NCI-H524 treated with DMSO at 0.1 percent for 48 hours (cell line): ENCODE measurements around the gene NUDT3.
A peak's percentile ranks its signal among the peaks of the same experiment; 100 is the strongest.
"Not testable (repeated sequence)": the region's sequence is repeated elsewhere in the genome, so short reads cannot be mapped to it uniquely, and the experiment has no call there.

Source experiments
- DNase-seq: peaks from one replicate; lab custom pipeline; 2025; lab: John Stamatoyannopoulos, UW

NUDT3 gene

DNA sequence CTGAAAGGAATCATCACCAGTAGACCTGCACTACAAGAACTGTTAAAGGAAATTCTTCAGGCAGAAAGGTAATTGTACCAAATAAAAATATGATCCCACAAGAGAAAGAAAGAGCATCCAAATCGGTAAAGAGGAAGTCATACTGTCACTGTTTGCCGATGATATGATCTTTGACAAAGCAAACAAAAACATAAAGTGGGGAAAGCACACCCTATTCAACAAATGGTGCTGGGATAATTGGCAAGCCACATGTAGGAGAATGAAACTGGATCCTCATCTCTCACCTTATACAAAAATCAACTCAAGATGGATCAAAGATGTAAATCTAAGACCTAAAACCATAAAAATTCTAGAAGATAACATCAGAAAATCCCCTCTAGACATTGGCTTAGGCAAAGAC lies 140.1 kb downstream of the NUDT3 start:
- not testable (repeated sequence) for DNase-seq

DNA sequence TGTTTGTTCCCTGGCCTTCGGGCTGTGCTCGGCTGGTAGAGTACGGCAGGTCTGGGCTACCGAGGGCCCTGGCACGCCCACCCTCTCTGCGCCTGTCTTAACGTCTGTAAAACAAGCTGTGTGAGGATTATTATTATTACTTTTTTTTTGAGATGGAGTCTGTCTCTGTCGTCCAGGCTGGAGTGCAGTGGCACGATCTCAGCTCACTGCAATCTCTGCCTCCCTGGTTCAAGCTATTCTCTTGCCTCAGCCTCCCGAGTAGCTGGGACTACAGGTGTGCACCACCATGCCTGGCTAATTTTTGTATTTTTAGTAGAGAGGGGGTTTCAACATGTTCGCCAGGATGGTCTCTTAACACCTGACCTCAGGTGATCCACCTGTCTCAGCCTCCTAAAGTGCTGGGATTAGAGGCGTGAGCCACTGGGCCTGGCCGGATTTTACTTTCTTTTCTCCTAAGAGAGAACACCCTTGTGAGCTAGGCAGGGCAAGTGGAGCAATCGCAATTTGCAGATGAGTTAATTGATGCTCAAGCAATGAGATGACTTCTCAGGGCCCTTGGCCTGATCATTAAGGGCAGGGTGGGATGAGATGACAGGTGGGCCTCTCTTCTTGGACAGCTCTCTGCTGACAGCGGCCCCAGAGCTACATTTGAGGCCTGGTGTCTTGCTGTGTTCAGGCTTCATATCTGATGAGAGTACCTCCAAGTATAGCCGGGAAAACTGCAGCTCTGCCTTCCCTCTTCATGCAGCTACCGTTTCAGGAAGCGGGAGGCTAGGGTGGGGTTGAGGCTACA lies 142.8 kb downstream of the NUDT3 start:
- no peak for DNase-seq

DNA sequence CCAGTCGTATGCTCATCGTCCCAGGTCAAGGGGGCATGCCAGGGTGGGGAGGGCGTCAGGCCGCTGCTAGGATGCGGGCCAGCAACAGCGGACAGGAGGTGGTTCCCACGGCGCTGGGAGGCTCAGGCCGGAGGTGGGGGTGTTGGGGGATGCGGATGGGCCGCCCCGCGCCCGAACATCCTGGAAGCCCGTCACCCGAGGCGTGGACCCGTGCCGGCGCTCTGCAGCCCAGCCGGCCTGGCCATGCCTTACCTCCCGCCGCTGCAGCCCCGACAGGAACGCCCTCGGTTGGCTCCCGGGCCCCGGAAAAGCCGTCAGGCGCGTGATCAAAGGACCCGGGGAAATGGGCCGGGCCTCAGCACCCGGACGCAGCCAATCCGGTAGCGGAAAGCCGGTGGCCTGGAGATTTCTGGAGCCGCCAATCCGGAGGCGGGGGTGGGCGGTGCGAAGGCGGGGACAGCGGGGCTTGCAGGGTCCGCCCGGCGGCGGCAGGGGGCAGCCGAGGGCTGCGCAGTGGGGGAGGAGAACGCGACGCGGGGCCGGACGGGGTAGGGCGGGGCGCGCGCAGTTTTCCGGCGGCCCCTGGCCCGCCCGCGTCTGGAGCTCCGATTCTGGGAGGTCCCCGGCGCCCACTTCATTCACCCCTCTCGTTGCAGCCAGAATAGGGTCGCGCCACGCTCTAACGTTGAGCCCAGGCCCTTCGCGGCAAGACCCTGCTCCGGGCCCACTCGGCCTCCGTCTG lies 143.6 kb downstream of the NUDT3 start, which contains the start of gene SMIM29:
SMIM29 (minus strand) TSS at position 280 of the 742 bp plus-strand sequence. CDS start 1,215 bp downstream, outside the sequence.
- DNase-seq, result peak; percentile 66

DNA sequence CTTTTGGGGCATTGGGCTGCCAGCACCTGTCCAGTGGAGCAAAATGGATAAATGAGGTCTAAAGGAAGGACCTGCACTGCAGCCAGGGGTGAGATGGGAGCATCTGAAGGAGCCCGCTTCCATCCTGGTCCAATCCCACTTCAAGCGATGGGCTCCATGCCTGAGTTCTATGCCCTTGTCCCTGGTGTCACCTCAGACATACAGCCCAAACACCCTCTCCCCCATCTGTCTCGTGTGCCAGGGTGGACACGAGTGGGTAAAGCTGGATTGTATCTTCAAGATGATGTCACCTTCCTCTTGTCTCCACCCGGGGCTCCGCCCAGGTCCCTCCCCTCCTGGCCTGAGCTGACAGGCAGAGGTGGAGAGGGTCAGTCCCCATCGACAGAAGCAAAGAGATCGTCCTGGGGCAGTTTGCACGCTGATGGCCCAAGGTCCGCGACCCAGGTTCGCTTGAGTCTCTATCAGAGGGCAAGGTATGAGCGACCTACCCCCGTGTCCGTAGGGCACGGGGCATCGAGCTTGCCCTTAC lies 144.2 kb downstream of the NUDT3 start:
- DNase-seq, result no peak

DNA sequence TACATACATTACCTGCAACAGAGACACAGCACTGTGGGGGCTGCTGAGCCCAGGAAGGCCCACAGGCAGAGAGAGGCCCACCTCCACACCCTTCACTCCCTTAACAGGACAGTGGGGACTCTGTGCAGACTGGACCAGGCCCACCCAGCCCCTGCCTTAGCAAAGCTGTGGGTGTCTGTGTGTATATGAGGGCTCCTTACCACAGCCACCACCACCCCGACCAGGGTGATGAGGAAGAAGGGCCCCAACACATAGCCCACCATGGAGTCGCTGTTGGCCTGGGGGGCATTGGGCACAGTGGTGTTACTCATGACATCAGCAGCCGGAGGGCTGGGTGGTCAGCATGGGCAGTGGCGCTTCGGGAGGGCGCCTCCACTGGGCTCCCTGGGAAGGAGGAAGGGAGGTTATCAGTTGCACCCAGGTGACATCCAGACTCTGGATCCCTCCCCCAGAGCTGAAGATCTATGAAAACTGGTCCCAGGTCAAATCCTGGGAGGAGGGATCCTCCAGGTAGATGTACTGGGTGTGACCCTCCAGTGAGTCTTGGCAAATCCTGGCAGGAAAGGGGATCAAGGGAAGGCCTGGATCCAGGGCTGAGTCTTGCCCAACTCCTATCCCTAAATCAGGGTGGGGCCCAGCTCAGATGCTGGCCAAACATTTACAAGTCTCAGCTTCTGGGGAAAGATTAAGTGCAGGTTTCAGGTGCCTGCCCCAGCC lies 144.8 kb downstream of the NUDT3 start:
- no peak for DNase-seq

DNA sequence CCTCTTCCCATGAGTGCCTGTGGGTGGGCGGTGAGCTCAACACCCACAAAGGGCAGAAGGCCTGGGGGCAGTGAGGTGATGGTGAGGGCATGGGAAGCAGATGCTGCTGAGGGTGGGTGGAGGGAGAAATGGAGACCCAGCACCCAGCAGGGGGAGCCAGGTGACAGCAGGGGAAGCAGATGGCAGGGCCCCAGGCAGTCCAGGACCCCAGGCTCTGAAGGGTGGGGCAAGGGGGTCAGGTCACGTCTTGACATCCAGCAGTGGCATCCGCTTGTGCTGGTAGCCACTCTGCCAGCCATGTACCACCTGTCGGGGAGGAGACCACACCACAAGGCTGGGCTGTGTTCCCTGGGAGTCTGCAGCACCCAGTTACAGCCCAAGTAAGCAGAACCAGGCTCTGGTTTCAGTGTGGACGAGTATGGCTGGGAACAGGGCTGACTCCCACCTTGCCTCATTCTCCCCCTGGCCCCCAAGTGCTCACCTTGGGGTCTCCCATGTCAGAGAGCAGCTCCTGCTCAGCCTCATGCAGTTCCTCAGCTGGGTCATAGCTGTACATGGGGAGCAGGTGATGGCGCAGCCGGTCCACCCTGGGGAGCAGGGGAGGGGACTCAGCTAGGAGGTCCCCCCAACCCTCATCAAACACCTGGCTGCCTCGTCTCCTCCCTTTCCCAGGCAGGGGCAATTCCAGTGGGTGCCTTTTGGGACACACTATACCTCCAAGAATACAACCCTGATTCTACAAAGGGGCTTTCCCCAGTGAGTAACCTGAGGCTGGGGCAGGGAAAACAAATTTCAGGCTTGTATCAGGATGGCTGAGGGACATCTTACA lies 145.7 kb downstream of the NUDT3 start:
- peak; percentile 79 for DNase-seq

DNA sequence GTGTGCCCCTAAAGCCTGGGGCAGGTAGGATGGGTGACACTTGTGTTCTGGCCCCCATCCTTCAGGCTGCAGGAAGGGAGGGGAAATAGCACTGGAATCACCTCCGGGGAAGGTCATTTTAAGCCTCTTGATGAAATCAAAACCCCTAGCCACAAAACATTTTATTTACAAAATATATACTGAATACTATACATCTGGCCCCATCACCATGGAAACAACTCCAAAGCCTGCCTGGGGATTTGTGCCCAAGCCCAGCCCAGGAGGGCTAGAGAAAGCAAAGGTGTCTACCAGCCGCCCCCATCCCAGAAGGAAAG lies 146.3 kb downstream of the NUDT3 start:
- no peak for DNase-seq

DNA sequence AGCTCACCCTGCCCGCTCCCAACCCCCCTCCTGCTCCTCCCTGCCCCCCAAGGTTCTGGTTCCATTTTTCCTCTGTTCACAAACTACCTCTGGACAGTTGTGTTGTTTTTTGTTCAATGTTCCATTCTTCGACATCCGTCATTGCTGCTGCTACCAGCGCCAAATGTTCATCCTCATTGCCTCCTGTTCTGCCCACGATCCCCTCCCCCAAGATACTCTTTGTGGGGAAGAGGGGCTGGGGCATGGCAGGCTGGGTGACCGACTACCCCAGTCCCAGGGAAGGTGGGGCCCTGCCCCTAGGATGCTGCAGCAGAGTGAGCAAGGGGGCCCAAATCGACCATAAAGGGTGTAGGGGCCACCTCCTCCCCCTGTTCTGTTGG lies 146.7 kb downstream of the NUDT3 start:
- DNase-seq, result not testable (repeated sequence)

DNA sequence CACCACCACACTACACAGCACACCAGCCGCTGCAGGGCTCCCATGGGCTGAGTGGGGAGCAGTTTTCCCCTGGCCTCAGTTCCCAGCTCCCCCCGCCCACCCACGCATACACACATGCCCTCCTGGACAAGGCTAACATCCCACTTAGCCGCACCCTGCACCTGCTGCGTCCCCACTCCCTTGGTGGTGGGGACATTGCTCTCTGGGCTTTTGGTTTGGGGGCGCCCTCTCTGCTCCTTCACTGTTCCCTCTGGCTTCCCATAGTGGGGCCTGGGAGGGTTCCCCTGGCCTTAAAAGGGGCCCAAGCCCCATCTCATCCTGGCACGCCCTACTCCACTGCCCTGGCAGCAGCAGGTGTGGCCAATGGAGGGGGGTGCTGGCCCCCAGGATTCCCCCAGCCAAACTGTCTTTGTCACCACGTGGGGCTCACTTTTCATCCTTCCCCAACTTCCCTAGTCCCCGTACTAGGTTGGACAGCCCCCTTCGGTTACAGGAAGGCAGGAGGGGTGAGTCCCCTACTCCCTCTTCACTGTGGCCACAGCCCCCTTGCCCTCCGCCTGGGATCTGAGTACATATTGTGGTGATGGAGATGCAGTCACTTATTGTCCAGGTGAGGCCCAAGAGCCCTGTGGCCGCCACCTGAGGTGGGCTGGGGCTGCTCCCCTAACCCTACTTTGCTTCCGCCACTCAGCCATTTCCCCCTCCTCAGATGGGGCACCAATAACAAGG lies 147.3 kb downstream of the NUDT3 start:
- not testable (repeated sequence) for DNase-seq

DNA sequence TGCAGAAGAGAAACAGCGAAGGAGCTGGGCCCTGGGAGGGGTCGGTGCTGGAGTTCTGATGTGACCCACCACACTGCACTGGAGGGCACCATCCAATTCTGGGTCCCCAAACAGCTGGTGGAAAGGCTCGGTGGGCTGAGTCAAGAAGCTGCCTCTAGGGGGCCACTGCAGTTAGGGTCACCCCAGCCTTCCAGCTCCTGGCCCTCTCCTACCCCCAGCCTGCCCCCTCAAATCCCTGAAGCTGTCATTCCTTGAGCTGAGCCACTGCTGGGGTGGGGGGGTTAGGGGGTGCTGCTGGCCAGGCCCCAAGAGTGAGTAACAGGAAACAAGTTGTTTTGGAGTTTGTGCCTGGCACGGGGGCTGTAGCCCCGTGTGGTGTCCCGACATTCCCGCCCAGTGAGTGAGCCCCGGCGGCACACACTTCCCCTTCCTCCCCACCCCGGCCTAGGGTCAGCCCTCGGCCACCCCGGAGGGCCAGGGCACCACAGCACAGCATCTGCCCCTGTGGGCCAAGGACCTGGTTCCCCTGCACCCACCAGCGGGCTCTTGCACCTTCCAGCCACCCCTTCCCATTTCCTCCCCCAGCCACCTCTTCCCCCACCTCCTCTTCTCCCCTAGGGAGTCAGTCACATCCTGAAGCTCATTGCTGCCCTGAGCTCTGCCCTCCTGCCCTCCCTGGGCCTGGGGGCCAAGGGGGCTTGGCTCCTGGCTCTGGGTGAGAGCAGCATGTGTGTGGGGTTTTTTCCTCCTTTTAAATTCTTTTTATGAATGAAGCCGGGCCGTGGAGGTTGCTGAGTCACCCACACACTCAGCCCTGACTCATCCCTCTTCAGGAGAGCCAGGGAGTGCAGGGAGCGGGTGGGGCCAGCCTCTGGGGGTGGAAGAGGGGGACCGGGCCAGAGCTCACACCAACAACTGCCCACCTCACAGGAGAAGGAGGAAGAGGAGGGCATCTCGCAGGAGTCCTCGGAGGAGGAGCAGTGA lies 148.3 kb downstream of the NUDT3 start:
- DNase-seq, result no peak

DNA sequence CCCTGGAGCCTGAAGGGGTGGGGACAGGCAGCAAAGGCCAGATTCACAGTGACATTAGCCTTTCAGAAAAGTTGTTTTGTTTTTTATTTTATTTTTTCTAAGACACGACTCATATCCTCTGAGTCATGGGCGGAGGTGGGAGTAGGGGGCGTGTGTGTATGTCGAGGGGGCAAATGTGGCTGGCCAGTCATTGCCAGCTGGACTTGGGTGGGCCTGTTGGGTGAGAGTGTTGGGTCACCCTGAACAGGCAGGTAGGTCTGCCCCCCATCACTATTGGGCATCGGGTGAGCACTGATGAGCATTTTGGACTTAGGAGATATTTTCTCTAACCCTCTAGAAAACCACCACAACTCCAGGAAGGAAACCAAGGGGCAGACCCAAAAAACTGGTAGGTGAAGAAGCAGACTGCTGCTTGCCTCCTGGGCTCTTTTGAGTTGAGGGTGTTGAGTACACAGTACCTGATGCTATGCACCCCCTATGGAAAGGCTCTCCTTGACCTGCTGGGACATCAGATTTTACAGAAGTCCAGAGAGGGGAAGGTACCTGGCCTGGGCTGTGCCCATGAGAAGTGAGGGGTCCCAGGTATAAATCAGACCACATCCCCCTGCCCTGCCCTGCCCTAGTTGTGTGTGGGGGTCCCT lies 149.2 kb downstream of the NUDT3 start:
- DNase-seq, result no peak

DNA sequence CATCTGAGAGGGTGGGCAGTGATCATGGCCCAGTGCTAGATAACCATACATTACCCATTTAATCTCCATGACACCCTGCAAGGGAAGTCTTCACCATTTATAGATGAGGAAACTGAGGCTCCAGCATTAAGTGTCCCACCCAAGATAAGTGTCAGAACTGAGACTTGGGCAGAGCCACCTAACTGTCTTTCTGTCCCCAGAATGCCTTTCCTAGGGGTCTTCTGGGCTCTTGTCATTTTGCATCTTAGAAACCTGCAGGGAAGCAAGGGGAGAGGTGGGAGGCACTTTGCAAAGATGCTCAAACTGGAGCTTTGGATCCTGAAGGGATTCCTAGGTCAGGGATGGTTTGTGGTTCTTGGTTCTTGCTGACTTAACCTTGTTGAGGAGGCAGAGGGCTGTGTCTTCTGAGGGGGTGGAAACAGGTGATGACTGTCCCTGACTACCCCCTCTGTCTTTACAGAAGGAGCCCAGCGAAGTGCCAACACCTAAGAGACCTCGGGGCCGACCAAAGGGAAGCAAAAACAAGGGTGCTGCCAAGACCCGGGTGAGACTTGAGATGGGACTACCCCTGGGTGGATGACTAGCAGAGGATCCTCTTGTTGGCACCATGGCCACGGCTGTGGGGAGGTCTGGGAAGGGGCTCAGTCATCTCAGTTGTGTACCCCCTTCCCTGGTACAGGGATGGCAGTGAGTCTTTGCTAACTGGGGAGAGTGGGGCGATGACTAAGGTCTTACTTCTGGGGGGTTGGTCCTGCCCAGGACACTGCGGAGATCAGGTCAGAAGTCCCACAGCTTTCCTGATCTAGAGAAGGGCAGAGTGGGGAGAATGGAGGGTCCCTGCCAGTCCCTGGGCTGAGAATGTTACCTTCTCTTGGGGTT lies 150.0 kb downstream of the NUDT3 start:
- no peak for DNase-seq

DNA sequence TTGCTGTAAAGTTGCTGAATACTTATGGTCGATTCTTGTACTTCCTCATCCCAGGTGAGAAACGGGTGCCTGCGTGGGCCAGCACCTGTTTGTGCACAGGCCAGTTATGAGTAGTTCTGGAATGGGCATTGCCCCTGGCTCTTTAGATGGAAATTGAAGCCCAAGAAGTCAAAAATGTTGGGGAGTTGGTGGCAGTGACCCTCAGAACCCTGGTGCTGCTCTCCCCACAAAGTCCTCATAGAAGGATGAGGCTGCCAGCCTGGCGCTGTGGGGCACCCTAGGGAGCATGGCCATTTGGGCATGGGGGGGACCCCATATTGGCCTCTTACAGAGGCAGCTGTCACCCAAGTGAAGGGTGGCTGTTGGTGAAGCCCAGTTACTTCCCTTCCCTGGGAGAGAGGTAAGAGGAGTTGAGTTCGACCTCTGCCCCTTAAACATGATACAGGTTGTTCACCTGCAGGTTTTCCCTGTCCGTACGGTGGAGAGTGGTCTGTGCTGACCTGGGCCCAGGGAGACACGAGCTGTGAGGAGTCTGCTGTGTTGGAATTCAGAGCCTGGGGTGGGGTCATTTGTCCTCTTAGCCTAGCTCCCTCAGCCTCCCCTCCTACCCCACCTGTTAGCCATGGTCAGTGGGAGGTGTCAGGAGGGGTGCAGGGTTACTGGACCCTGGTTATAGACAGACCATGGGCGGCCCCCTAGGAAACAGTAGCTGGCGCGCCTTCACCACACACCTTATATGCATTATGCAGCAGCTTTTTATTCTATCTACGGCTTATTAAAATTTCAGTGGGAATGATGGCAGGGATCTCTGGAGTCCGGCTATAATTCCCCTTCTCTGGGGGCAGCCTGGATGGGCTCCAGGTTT lies 150.9 kb downstream of the NUDT3 start:
- no peak for DNase-seq

DNA sequence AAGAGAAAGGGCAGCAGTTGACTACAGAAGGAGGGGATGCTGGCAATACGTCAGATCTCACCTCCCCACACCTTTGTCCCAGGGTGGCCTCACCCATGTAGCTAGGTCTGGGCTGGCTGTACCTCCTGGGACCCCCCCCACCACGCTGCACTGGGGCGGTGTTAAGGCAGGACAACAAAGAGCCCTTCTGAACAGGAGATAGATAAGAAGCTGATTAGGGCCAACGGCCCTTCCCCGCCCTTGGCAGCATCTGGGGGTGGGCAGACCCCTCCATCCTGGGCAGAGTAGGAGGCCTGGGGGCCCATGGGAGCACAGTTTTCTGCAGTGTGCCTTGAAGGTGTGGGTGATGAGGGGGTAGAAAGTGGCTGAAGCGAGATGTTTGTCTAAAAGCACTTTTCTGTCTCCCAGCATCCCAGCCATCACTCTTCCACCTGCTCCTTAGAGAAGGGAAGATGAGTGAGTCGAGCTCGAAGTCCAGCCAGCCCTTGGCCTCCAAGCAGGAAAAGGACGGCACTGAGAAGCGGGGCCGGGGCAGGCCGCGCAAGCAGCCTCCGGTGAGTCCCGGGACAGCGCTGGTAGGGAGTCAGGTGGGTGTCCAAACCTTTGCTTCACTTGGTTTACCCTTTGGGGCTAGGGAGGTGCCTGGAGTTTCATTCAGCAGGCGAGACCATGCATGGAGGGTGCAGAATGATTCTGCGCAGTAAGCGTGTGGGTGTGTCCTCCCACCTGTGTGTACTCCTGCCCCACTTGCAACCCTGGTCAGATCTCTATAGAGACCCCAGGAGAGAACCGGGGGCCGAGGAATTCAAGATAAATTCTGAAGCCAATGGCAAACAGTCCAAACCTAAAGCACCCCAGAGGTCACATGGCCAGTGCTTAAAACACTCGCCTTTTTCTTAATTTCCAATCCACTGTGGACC lies 151.9 kb downstream of the NUDT3 start:
- no peak for DNase-seq

DNA sequence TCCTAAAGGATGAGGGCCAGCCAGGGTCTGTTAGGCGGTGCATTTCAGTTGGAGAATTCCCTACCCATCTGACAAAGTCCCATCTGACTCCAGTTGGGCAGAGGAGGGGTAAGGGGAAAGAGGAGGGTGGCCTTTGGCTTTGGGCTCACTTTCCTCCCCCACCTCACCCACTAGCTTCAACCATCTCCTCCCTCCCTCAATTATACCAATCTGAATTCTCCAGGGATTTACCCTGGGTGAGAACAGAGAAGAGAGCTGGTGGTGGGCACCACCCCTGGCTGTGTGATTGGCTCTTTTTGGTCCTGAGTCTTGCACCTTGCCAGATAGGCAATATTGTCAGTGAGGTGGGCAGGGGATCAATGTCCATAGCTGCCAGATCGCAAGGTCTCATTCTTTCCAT lies 152.6 kb downstream of the NUDT3 start:
- DNase-seq, result no peak

DNA sequence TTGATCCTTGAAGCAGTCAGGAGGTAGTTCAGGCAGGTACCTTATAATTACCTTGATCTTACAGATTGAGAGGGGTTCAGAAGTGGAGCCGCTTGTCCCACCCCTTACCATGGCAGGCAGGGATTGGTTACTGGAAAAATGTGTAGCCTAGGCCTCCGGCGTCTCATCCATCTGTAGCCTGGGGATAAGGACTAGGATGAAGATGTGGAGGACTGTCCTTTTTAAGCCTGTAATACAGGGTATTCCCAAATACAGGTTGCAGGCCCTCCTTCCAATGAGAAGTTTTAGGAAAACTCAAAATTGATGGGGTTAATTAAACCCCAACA lies 153.0 kb downstream of the NUDT3 start:
- no peak for DNase-seq
